Keratinocyte (primary cell): ENCODE results near the gene LHFPL2.

Experiments used
- EZH2 ChIP-seq: IDR thresholded peaks from one replicate; pipeline ENCODE4 v1.6.1; 2012; ENCODE audit warnings: inconsistent platforms, mild to moderate bottlenecking, low read length, moderate library complexity
- TF ChIP-seq, protein P1 (sequence below), 3 experiments: IDR thresholded peaks in 1 of 3; conservative IDR thresholded peaks in 1 of 3; optimal IDR thresholded peaks in 1 of 3; 2 replicates in 2 of 3; 3 replicates in 1 of 3; pipeline versions ENCODE3 to v1.5.1; 2011; ENCODE audit warnings: low read length in 3 of 3, mild to moderate bottlenecking in 3 of 3, moderate library complexity in 2 of 3, control low read depth in 1 of 3, inconsistent platforms in 1 of 3; ENCODE audit not compliant: insufficient read depth in 2 of 3; ENCODE audit errors: extremely low read depth in 1 of 3

DNA sequence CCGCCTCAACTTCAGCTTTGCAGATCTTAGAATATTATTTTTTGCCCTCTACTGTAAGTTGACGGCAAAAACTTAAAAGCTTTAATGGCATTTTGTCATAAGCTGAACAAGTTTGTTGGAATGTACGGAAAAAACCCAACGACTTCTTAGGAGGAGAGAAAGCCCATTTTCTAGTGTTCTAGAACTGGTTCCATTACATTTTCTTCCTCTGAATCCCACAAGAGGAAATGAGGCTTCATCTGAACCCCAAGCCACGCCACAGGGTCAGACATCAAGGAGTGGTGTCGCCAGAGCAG is 113.7 kb downstream of the LHFPL2 start:
- TF ChIP-seq, protein P1, sequence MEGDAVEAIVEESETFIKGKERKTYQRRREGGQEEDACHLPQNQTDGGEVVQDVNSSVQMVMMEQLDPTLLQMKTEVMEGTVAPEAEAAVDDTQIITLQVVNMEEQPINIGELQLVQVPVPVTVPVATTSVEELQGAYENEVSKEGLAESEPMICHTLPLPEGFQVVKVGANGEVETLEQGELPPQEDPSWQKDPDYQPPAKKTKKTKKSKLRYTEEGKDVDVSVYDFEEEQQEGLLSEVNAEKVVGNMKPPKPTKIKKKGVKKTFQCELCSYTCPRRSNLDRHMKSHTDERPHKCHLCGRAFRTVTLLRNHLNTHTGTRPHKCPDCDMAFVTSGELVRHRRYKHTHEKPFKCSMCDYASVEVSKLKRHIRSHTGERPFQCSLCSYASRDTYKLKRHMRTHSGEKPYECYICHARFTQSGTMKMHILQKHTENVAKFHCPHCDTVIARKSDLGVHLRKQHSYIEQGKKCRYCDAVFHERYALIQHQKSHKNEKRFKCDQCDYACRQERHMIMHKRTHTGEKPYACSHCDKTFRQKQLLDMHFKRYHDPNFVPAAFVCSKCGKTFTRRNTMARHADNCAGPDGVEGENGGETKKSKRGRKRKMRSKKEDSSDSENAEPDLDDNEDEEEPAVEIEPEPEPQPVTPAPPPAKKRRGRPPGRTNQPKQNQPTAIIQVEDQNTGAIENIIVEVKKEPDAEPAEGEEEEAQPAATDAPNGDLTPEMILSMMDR (optimal IDR thresholded peaks at IDR 0.05 in 1 of 3, IDR thresholded peaks at IDR 0.05 in 1 of 3, conservative IDR thresholded peaks at IDR 0.05 in 1 of 3; ENCODE audit: extremely low read depth in 1 of 3, insufficient read depth in 2 of 3, low read length in 3 of 3), result no peak
- TF ChIP-seq EZH2, result no peak
